Fibroblast of villous mesenchyme (primary cell): ENCODE data around the gene ZNF521. TPM values are rescaled to one million over a fixed set of nuclear protein-coding genes. Genes with fewer than 3 reads are reported as not detected.
A peak's percentile ranks its signal among the peaks of the same experiment; 100 is the strongest.

Source experiments
- DNase-seq: peaks from one replicate; pipeline ENCODE4 v3.0.0-alpha.2; 2010; ENCODE audit warnings: low read depth
- H3K4me3 ChIP-seq: 2 replicates; pipeline ENCODE4 v1.5.1; 2011; ENCODE audit warnings: low read depth, mild to moderate bottlenecking, low read length
- total RNA-seq: library from RNA; depleted of rRNA; stranded (reverse); fragments of >200 nt; gene quantifications from 2 replicates; pipeline ENCODE4 v1.2.3, GENCODE V29; 2012
- TF ChIP-seq, protein P1 (sequence below): IDR thresholded peaks from 2 replicates; pipeline ENCODE4 v1.5.1; 2012; ENCODE audit warnings: low read depth, mild to moderate bottlenecking, low read length; ENCODE audit not compliant: insufficient read depth

Gene ZNF521
- total RNA-seq, 1 donor, result 4.7 TPM

DNA sequence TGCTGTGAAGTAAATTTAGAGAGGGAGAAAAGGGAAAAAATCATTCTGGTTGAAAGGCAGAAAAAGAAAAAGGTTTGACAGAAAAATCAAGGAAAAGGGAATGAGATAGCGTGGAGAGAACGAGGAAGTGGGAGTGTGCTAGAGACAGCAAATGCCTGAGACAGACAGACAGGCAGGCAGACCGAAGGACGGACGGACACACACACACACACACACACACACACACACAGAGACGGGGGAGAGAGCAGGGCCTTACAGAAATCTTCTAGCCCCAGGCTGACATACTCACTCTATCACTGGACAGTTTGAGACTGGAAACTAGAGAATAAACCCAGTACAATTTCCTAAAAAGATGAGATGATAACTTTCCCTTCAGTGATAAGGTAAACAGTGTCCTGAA is 238.4 kb downstream of the ZNF521 start:
- TF ChIP-seq, protein P1, sequence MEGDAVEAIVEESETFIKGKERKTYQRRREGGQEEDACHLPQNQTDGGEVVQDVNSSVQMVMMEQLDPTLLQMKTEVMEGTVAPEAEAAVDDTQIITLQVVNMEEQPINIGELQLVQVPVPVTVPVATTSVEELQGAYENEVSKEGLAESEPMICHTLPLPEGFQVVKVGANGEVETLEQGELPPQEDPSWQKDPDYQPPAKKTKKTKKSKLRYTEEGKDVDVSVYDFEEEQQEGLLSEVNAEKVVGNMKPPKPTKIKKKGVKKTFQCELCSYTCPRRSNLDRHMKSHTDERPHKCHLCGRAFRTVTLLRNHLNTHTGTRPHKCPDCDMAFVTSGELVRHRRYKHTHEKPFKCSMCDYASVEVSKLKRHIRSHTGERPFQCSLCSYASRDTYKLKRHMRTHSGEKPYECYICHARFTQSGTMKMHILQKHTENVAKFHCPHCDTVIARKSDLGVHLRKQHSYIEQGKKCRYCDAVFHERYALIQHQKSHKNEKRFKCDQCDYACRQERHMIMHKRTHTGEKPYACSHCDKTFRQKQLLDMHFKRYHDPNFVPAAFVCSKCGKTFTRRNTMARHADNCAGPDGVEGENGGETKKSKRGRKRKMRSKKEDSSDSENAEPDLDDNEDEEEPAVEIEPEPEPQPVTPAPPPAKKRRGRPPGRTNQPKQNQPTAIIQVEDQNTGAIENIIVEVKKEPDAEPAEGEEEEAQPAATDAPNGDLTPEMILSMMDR, result no peak
- DNase-seq, result no peak
- no peak overlapping the region for H3K4me3 ChIP-seq

DNA sequence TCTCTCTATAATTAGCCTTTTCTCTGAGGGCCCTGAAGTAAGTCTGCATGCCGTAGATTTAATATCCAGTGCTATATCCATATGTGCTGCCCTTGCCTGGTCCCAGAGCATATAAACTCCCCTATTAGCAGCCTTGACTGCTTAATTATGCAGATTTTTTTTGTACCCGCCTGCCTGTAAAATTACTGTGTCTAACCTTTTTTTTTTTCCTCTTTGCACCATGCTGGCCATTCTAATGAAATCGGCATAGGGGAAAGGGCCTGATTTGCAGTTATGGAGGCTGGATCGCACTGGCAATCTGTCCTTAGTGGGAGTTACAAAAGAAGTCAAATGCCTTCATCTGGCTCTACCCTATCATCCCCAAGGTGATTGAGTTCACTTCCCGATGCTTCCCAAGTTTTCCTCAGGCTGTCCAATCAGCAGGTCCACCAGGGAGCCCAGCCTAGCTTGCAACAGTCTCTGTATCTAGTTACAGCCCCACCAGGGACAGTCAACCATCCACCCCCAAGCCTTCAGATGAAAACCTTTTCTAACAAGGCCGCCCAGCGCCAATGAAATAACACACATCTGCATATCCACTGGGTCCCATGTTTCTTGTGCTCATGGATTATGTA is 239.0 kb downstream of the ZNF521 start:
- H3K4me3 ChIP-seq, result no peak overlapping the region
- TF ChIP-seq, protein P1, result no peak
- no peak for DNase-seq

DNA sequence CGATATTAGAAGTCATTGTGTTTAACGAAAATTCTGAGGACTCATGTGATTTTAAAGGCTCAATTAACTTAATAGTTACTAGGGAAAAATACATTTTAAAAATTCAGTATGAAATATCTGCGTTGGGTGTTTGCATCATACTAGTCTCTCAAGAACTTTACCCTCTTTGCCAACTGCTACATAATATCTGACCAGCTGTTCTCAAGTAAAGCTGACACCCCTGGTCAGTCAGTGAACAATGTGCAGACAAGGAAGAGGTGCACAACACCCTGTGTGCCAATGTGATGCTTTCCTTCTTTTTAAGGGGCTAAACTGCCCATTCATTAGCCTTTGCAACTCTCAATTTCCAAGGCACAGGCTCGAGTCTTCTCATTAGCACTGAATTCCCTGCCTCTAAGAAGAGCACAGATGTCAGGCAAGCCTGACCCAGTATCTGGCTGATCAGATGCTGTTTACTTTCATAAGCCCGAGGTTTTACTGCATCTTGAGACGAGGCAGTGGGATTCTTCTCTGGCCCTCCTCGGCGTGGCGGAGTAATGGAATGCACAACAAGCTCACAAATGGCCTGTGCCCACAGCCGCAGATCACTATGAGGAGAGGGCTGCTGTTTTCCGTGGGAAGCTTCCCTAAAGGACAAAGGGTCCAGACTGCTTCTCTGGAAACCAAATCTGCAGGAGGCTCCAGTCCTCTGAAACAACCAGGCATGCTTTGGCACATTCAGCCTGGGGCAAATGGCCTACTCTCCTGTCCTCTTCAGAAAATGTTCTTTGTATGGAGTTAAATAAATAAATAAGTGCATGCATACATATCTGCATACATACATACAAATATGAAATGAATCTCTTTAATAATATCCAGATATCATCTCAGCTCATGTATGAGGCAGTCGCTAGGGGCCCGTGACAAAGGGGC is 240.3 kb downstream of the ZNF521 start:
- DNase-seq, result peak; percentile 71
- no peak overlapping the region for H3K4me3 ChIP-seq
- TF ChIP-seq, protein P1, result no peak

DNA sequence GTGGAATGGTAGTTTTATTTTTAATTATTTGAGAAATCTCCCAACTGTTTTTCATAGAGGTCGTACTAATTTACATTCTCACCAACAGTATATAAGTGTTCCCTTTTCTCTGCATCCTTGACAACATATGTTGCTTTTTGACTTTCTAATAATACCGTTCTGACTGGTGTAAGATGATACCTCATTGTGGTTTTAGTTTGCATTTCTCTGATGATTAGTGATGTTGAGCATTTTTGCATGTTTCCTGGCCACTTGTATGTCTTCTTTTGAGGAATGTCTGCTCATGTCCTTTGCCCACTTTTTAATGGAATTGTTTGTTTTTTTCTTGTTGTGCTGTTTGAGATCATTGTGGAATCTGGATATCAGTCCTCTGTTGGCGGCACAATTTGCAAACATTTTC is 242.5 kb downstream of the ZNF521 start:
- peak; percentile 23 for DNase-seq
- TF ChIP-seq, protein P1, result no peak

DNA sequence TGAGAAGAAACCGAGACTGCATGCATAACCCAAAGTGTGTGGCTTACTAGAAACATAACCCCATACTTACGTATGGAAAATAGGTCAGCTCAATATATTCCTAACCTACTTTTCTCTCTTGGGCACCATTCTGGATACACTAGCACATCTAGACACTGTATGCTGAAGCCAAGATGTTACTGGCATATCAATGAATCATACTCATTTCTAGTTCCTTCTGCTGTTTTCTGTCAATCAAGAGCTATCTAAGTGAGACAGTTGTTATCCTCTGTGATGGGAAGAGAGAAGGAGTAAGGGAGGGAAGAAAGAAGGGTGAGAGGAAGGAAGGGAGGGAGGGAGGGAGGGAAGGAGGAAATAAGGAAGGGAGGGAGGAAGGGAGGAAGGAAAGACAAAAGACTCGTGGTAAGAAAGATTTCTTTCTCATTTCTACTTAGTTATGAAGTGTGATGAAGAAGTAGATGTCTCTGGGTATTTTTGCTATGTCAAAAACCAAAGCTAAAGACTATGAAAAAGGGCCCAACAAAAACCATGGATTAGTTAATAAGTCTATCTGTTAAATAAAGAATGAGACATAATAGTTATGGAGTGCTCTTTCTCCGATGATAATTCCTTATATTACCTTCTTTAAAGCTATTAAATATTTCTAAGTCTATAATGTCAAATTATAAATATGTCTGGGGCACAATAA is 248.4 kb downstream of the ZNF521 start:
- no peak overlapping the region for H3K4me3 ChIP-seq
- no peak for DNase-seq
- TF ChIP-seq, protein P1, result no peak

More for the DNA sequence above, 242.5 kb downstream of the ZNF521 start:
- no peak overlapping the region for H3K4me3 ChIP-seq

DNA sequence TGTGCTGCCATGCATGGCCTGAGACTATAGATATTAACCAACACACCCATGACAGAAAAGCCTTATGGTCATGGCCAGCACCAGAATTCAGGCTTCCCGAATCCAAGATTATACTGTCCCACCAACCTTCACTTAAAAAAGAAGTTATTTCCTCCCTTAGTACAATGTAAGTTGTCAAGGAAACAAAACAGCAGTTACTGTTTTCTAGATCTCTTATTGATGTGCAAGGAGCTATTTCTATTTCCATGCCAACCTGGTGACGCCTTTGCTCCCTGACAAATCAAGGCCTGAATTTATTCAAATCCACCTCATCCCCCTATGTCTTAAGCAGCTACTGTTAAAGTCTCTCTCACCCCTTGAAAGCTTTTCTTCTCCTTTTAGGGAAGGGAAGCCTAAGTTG is 249.3 kb downstream of the ZNF521 start:
- DNase-seq, result no peak
- H3K4me3 ChIP-seq, result no peak overlapping the region
- TF ChIP-seq, protein P1, result no peak
